Endometrium (tissue), 2 donors: ENCODE results near the gene SH3BP1.

Source experiments
- FAIRE-seq: peaks from 2 replicates; lab custom pipeline; 2012; peaks lifted over from hg19 to GRCh38; lab: Jason Lieb, UNC
- donor health status: control.
- donor health status: control.

Gene SH3BP1

DNA sequence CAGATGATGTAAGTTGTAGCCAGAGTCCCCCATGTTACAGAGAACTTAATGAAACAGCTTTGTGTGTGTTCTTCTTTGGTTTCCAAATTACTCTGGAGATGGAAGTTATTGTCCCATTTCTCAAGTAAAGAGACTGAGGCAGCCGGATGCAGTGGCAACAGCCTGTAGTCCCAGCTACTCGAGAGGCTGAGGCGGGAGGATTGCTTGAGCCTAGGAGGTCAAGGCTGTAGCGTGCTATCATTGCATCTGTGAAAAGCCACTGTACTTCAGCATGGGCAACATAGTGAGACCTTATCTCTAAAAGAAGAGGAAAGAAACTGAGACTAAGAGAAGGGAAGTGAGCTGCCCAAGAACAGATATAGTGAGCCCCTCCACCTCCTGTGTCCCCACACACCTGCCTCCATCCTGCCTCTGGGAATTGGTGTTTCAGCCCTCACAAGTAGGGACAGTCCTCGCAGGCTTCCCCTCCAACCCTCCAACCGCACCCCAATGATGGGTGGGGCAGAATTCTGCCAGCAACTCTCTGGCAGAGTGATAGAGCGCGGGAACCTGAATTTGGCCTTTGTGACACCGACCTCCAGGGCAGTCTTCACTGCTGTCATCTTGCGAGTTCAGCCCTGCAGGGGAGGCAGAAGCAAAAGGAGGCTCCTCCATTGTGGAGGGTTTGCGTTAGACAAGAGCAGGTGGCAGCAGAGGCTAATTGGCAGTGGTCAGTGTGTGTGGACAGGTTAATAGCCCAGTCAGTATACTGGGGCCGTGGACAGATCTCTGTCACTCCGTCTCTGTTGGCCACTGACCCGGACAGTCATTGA, 20.6 kb downstream of the SH3BP1 start:
- FAIRE-seq, result no peak

DNA sequence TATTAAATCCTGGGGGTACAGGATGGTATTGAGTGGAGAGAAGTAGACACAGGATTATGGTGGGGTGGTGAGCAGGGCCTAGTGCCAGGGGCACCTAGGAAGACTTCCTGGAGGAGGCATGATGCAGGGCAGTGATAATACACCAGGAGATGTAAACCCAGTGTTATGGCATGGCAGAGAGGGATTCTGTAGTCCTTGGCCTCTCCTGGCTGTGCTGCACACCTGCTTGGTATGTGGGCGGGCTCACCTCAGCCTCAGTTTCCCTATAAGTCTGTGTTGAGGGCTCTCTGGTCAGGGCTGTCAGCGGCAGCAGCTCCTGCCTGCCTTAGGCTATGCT, 21.2 kb downstream of the SH3BP1 start:
- FAIRE-seq, result no peak

DNA sequence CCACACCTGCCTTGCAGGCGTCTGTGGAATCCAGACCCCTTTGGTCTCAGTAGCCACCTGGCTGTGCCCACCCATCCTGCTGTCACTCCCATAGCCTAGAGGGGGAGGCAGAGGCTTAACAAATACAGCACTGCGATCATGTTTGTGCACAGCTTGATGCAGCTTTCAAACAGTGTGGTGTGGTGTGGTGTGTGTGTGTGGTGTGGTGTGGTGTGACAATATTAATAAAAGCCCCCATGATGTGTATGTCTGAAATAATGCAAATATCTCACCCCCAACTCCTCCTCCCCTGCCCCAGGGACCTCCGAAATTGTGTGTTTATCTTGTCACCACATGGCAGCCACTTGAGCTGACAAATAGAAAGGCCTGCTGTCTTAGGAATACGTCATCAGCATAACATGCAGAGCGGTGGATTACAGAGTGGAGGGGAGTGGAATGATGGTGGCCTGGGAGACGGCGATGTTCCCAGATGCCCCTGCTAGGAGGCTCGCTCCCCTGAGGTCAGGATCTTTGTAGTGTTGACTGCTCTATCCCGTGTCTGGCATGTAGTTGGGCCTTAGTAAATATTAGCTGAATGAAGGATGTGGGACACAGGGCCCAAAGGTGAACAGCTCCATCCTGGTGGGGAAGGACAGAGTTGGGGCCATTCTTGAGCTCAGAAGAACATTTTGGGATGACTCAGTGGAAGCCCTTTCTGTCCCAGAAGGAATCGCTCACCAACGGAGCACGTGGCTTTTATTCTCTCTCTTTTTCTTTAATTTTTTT, 21.9 kb downstream of the SH3BP1 start:
- FAIRE-seq, result peak; percentile 21

DNA sequence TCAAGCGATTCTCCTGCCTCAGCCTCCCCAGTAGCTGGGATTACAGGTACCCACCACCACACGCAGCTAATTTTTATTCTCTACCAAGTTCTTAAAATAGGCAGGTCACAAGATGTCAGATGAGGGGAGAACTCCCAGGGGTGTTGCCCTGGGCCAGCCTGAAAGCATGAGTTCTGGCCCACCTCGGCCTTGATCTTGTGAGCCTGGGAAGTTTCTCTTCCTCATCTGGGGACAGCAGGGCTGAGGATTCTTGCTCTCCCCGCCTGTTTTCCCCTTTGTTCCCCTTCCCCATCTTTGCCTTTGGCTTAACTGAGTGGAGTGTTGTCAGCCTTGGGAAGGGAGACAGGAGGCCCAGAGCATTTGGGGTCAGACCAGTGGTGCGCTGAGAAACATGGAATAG, 22.6 kb downstream of the SH3BP1 start:
- no peak for FAIRE-seq

DNA sequence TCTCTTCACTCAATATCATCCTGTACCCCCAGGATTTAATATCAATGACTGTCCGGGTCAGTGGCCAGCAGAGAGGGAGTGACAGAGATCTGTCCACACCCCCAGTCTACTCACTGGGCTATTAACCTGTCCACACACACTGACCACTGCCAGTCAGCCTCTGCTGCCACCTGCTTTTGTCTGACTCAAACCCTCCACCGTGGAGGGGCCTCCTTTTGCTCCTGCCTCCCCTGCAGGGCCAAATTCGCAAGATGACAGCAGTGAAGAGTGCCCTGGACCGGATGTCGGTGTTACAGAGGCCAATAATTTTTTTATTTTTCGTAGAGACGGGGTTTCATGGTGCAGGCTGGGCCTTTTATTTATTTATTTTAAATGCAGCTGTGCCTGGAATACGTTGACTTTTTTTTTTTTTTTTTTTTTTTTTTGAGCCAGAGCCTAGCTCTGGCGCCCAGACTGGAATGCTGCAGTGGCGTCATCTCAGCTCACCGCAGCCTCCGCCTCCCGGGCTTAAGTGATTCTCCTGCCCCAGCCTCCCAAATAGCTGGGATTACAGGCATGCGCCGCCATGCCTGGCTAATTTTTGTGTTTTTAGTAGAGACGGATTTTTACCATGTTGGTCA, 24.2 kb downstream of the SH3BP1 start:
- FAIRE-seq, result no peak

DNA sequence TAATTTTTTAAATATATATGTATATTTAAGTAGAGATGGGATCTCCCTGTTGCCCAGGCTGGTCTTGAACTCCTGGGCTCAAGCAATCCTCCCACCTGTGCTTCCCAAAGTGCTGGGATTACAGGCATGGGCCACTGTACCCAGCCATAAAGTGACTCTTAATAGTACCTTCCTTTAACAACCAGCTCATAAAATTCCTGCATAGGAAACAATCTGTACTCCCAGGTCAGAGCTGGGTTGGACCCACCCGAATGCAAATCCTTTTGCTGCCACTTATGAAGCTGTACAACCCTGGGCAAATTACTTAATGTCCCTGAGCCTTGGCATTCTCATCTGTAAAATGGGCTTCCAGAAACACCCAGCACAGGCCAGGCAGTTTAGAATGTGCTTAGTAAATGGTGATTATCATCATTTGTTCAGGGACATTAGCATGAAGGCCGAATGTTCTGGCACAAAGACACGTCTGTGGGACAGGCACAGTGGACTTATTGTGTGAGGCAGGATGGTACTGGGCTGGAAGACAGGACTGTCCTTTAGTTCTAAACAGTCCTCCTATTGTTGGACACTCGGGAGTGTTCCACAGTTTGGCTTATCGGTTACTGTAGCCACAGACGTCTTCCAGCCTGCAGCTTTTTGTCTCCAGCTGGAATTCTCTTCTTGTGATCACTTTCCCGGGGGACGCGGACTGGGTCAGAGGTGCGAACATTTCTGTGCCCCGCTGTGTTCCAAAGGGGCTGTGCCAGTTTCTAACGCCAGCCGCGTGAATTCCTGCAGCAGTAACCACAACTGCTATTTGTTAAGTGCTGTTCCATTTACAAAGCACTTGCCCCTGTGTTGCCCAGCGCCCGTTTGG, 25.0 kb downstream of the SH3BP1 start:
- no peak for FAIRE-seq

DNA sequence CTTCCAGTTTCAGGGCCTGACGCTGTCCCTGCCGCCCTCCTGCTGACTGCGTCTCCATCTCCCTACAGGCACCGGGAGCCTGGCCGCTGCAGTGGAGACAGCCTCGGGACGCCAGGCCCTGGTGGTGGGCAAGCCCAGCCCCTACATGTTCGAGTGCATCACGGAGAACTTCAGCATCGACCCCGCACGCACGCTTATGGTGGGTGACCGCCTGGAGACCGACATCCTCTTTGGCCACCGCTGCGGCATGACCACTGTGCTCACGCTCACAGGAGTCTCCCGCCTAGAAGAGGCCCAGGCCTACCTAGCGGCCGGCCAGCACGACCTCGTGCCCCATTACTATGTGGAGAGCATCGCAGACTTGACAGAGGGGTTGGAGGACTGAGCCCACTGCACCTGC, 26.0 kb downstream of the SH3BP1 start:
- FAIRE-seq, result no peak

DNA sequence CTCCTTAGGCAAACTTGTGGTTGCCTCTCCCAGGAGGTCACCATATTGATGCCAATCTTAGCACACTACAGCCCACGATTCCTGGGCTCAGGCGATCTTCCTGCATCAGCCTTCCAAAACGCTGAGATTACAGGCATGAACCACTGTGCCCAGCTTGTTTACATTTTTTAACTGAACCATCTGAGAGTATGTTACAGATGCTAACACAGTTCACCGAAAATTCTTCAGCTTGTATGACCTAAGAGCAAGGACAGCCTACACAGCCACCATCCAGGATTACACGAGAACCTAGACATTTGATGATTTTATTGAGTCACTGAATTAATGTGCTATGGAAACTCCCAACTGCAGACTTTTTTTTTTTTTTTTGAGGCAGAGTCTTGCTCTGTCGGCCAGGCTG, 30.1 kb downstream of the SH3BP1 start:
- no peak for FAIRE-seq

DNA sequence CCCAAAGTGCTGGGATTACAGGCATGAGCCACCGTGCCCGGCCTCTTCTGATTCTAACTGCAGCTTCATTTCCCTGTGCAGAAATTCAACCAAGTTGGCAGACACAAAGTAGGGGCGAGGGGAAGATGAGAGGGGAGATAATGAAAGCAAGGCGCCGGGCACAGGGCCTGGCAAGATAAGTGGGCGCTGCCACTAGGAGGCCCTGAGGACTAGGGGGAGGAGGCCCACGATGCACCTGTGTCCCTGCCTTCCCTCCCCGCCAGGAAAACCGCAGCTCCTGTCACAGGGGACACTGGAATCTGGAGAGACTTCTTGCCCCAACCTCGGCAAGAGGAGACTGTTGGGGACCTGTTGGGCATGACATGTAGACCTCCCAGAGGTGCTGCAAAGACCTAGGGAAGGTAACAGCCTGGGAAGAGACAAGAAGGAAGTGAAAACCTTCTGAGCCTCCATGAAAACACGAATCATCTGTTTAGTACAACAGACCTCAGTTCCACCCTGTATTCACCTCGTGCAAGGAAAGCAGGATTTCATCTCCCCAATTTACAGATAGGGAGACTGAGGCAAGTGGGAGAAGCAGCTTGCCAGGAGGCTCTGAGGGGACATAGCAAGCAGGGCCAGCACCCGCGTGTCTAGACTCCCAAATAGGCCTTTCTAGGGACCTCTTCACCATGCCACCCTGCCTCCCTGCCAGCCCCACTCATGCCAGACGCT, 32.9 kb downstream of the SH3BP1 start:
- FAIRE-seq, result no peak

DNA sequence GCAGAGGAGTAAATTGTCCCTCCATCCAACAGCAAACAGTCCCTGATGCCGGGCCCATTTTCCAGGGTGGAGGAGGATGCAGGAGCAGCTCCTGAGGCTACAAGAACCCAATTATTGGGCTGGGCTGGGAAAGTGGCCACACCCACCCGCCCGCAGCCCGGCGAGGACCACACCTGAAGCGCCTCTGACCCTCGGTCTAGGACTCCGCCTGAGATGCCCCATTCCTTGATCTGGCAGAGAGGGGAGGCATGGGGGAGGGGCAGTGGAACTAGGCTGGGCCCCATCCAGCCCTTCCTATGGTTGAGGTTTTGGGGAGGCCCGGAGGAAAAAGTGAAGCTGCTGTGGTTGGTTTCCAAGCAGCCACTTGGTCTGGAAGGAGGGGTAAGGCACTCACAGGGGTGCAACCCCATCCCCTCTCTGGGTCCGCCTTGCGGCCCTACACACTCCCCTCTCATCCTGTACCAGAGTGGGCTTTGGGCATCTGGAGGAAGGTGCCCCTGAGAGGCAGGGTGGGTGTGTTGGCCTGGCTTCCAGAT, 33.5 kb downstream of the SH3BP1 start:
- FAIRE-seq, result no peak

DNA sequence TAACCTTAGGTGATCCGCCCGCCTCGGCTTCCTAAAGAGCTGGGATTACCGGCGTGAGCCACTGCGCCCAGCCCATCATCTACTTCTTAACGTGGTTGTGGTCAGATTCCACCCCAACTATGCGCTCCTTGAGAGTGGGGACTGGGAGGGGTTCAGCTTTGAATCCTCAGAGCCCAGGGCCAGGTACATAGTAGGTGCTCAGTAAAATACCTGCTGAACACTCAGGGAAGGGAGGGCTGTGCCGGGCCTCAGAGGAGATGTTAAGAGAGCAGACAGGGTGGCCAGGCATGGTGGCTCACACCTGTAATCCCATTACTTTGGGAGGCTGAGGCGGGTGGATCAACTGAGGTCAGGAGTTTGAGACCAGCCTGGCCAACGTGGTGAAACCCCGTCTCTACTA, 34.8 kb downstream of the SH3BP1 start:
- no peak for FAIRE-seq

DNA sequence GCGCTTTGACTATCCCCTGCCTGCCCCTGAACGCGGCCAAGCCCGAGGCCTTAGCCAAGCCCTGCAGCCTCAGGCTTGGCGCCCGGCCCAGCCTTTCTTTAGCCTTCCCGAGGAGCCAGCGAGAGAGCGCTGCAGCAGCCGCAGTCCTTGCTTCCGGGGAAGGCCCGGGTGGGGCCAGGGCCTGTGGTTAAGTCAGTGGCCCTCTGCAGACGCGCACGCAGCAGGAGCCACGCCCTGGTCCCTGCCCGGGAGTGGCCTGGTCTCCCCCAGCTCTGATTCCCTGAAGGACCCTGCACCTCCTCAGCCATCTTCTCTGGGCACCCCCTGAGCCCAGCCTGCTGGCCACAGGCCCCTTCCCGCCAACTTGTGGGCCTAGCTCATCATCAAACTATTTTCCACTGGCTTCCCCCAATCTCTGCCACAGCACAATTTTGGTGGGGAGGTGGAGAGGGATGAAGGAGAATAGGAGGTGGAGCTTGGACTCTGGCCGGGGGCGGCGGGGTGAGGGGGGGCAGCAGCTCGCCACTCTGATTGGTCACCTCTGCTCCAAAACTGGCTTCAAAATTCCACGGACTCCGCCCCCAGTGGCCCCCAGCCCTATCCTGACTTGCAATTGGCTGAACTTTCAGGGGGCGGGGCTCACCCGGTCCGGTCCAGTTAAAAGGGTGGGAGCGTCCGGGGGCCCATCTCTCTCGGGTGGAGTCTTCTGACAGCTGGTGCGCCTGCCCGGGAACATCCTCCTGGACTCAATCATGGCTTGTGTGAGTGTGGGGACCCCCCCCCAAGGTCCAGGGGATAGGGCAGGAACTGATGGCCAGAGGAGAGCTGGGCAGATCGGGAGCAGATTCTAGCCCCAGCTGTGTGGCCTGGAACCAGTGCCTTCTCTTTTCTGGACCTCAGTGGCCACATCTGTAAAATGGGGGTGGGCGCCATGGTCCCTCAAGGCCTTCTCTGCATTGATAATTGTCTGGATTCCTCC, 35.8 kb downstream of the SH3BP1 start, which contains the start of gene LGALS1:
LGALS1 (plus strand) TSS at position 686 of the 979 bp plus-strand sequence; CDS start at position 753, 67 bp downstream.
- peak; percentile 80 for FAIRE-seq

DNA sequence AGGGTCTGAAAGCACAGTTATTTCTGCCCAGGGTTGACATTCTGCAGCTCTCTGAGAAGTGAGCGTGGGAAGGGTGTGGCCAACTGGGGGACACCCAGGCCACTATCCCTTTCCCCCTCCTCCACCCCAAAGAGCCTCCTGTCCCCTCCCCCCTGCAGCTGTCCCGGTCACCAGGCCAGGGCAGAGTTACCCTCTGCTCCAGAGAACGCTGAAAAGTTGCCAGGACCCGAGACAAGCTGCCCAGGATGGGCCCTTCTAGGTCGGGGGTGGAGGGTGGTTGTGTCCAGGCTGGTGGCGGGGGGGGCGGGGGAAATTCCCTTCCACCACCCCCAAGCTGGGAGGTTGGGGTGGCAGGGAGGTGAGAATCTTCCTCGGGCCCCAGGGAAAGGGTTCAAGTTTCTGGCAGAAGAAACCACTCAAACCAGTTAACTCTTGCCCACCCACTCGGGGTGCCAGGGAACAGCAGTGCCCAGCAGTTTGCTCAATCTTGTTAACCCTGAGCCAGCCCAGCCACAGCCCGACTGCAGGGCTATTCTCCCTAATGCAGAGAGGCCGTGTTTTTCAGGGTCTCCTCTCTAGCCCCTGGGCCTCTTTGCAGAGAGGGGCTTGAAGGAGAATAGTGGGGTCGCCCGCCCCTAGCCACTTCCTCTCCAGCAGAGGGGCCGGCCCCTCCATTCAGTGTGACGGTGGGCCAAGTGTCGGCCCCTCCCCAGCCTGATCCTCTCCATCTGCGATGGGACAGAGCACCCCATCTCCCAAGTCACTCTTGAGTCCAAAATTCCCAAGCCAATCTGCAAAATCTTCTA, 36.7 kb downstream of the SH3BP1 start:
- no peak for FAIRE-seq

DNA sequence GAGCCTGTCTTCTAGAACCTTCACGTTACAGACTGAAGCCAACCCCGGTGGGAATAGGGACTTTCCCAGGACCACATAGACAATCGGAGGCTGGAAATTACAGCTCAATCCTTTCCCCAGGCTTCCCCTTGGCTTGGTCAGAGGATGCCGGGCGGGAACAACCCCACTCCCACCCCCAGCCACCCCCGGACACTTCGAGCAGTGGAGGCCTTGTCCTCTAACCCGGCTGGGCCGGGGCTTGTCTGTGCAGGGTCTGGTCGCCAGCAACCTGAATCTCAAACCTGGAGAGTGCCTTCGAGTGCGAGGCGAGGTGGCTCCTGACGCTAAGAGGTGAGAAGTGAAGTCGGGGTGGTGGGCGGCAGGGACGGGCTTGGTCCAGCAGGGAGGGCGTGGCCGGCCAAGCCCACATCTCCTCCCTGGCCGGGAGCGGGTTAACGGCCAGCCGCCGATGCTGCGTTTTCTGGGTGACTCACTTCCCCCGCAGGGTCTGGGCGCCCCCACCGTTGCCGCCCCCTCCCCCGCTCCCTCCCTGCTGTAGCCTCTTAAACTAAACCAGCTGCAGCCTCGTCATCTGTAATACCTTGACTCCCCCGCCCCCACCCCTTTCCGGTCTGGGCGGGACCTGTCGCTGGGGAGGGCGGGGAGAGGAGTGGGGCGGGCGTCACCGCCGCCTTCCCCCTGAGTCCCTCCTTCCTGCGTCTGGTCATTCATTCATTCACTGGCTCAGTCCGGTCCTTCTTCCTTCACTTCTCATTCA, 37.4 kb downstream of the SH3BP1 start:
- no peak for FAIRE-seq

DNA sequence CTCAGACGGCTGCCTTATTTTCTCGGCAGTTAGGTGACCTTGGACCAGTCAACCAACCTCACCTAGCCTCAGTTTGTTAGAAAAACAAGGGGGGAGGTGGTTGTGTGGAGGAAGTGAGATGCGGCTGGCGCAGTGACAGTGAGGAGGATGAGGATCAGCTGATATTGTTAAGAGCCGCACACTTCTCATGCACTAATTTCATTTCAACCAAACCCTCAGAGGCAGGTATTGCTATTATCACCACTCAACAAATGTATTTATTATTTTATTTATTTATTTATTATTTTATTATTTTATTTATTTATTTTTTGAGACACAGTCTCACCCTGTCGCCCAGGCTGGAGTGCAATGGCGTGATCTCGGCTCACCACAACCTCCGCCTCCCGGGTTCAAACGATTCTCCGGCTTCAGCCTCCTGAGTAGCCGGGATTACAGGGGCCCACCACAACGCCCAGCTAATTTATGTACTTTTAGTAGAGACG, 38.1 kb downstream of the SH3BP1 start:
- no peak for FAIRE-seq

DNA sequence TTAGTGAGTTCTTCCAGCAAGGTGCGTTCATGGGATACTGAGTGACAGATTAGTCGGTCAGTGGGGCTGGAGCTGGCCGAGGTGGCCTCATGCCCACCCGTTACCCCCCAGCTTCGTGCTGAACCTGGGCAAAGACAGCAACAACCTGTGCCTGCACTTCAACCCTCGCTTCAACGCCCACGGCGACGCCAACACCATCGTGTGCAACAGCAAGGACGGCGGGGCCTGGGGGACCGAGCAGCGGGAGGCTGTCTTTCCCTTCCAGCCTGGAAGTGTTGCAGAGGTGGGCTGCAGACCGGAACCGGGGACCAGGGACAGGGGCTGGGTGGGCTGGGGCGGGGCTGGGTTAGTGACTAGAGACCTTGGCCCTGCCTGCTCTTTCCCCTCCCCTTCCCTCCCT, 38.9 kb downstream of the SH3BP1 start:
- FAIRE-seq, result no peak

DNA sequence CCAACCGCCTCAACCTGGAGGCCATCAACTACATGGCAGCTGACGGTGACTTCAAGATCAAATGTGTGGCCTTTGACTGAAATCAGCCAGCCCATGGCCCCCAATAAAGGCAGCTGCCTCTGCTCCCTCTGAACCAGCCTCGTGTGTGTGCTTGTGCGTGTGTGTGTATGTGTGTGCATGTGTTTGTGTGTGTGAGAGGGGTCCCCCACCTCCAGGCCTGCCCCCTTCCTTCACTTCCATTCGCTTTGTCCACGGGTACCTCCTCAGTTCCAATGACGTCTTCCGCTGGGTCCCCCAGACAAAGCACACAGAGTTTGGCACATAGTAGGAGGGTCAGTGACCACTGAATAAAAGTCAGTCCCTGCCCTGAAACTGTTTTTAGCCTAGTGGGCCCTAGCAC, 40.2 kb downstream of the SH3BP1 start:
- no peak for FAIRE-seq

DNA sequence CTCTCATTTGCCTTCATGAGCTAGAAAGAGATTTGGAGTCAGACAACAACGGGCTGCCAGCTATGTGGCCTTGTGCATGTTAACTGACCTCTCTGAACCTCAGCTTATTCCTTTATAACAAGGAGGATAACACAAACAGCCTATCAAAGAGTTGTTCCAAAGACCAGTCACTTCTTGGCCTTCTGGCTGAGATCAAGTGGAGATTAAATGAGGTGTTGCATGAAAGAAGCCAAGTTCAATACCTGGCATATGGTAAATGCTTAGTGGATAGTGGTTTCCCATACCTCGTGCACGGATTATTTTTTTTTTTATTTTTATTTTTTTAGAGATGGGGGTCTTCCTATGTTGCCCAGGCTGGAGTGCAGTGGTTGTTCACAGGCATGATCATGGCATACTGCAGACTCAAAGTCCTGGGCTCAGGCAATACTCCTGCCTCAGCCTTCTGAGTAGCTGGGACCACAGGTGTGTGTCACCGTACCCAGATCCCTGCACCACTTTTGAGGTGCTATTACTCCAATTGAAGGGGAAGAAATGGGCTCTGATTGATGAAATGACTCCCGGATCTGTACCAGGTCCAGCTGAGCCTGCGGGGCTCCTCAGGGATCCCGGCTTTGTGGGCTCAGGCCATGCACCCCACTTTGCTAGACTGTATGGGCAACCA, 40.9 kb downstream of the SH3BP1 start:
- no peak for FAIRE-seq
